ENCODE data around the gene DNM1L.
"Not testable (repeated sequence)": the region's sequence is repeated elsewhere in the genome, so short reads cannot be mapped to it uniquely, and the experiment has no call there.

The DNM1L gene

GRCh38 chr12:32698285-32698684, 19.2 kb downstream of the DNM1L start:
- no peak for DNase-seq

DNA sequence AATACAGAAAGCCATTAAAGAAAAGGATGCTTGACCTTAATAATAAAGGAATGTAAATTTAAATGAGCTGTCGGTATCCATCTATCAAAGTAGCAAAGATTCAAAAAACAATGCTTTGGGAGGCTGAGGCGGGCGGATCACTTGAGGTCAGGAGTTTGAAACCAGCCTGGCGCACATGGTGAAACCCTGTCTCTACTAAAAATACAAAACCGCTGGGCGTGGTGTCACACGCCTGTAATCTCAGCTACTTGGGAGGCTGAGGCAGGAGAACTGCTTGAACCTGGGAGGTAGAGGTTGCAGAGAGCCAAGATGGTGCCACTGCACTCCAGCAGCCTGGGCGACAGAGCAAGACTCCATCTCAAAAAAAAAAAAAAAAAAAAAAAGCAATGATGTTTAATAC, 20.3 kb downstream of the DNM1L start:
- not testable (repeated sequence) for DNase-seq

DNA sequence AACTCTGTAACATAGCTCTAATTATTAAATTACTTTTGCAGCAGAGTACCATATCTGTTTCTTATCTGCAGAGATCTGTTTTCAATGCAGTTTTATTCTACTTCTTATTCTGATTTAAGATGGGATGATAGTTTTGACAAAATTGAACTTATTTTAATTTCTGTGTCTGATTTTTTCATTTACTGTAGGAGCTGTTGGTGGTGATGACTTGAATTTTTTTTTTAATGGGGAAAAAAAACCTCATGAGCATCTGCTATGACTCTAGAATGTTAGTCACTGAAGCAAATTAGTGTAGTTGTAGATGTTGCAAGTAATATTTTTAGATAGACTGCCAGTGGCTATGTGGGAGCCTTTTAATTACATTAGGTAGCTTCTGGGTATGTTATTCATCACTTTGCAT, 23.4 kb downstream of the DNM1L start:
- DNase-seq, result no peak

- no peak for DNase-seq
Measured at GRCh38 chr12:32702946-32703345, 23.8 kb downstream of the DNM1L start.

- no peak for DNase-seq
Measured at GRCh38 chr12:32705783-32706182, 26.7 kb downstream of the DNM1L start.

- no peak for DNase-seq
Measured at GRCh38 chr12:32706335-32707024, 27.4 kb downstream of the DNM1L start.

DNA sequence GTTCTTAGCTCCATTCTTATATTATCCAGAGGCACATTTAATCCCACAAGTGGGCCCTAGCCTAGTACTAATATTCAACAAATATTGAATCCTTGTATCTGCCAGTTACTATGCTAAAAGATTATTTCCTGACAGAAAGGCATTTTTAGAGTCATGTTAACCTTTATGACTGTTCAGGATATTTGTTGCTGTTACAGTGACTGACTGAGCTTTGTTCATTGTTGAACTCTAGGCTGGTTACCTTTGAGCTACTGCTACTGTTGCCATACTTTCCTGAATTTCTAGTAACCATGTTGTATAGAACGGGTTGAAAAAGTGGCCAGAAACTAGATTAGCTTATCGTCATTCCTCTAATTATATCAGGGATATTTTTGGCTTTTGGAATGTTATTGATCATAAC, 29.8 kb downstream of the DNM1L start:
- DNase-seq, result no peak

GRCh38 chr12:32714772-32715171, 35.7 kb downstream of the DNM1L start:
- no peak for DNase-seq

GRCh38 chr12:32718926-32719325, 39.8 kb downstream of the DNM1L start:
- DNase-seq, result no peak

DNA sequence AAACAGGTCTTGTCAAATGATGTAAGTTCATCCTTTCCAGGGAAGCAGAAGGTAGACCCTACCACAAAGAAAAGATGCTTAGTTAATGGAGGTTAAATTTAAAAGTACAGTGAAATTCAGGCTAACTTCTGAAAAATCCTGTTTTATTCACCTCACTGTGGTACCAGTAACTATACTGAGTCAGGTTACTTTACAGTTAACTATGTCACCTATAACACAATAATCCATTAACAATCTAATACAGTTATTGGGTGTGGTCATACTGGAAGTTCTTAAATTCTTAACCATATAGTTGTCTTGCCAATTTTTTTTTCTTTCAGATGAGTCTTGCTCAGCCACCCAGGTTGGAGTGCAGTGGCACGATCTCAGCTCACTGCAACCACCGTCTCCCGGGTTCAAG, 46.2 kb downstream of the DNM1L start:
- not testable (repeated sequence) for DNase-seq

- no peak for DNase-seq
Measured at GRCh38 chr12:32726286-32726685, 47.2 kb downstream of the DNM1L start.

DNA sequence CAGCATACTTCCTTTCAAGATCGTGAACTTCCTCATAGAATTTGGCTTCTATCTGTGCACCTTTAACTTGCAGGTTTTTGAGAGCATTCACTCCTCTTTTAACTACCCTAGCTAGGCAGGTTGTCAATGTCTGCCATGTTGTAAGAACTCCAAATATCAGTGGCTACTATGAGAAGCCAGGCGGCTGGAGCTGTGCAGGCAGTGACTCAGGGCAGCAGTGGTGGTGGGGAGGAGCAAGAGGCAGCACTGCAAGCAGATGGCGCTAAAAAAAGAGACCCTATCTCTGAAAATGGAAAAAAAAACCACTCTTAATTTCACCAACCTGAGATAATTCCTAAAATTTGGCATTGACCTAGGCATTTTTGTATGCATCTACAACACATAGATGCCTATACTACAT, 48.1 kb downstream of the DNM1L start:
- no peak for DNase-seq

- no peak for DNase-seq
Measured at GRCh38 chr12:32734952-32735351, 55.9 kb downstream of the DNM1L start.

- no peak for DNase-seq
Measured at GRCh38 chr12:32736445-32736844, 57.3 kb downstream of the DNM1L start.

- DNase-seq, result no peak
Measured at GRCh38 chr12:32737715-32738114, 58.6 kb downstream of the DNM1L start.

DNA sequence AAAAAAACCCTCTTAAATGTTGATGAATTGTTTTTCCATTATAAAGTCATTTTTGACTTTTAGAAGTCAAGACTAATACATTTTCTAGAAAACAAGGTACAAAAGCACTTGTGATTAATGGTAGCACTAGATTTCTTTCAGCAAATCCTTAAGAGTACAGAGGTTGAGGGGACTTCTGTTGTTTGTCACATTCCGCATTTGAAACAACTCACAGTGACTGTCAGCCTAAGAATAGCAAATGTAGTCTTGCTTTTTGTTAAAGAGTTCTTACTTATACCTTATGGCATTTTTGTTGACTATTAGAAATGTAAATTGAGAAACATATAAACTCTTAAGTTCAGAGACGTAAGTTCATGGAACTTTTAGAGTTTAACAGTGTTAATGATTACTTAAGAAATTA, 60.2 kb downstream of the DNM1L start:
- no peak for DNase-seq

DNA sequence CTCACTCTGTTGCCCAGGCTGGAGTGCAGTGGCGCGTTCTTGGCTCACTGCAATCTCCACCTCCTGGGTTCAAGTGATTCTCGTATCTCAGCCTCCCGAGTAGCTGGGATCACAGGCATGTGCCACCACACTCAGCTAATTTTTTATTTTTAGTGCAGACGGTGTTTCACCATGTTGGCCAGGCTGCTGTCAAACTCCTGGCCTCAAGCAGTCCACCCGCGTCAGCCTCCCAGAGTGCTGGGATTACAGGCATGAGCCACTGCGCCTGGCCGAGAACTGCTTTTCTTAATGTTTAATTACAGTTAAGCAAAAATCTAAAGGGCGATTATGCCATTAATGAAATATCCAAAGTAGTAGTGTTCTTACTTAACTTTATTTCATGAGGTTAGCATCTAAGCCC, 63.0 kb downstream of the DNM1L start:
- no peak for DNase-seq

DNA sequence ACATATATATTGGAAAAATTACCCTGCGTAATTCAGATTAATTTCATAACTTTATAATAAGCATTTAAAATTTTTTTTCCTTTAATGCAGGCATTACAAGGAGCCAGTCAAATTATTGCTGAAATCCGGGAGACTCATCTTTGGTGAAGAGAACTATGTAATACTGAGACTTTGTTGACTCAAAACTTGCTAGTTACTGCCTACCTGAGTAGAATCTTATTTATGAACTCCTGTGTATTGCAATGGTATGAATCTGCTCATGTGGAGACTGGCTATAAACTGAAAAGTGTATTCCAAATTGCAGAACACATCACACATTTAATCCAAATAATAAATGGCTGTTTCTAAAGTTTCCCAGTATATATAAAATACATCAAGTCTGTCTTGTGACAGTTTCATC, 64.2 kb downstream of the DNM1L start:
- no peak for DNase-seq

- no peak for DNase-seq
Measured at GRCh38 chr12:32753605-32754004, 74.5 kb downstream of the DNM1L start.

- DNase-seq, result no peak
Measured at GRCh38 chr12:32754111-32754510, 75.0 kb downstream of the DNM1L start.

GRCh38 chr12:32755051-32755653, 76.1 kb downstream of the DNM1L start:
- peak; percentile 45 for DNase-seq

DNA sequence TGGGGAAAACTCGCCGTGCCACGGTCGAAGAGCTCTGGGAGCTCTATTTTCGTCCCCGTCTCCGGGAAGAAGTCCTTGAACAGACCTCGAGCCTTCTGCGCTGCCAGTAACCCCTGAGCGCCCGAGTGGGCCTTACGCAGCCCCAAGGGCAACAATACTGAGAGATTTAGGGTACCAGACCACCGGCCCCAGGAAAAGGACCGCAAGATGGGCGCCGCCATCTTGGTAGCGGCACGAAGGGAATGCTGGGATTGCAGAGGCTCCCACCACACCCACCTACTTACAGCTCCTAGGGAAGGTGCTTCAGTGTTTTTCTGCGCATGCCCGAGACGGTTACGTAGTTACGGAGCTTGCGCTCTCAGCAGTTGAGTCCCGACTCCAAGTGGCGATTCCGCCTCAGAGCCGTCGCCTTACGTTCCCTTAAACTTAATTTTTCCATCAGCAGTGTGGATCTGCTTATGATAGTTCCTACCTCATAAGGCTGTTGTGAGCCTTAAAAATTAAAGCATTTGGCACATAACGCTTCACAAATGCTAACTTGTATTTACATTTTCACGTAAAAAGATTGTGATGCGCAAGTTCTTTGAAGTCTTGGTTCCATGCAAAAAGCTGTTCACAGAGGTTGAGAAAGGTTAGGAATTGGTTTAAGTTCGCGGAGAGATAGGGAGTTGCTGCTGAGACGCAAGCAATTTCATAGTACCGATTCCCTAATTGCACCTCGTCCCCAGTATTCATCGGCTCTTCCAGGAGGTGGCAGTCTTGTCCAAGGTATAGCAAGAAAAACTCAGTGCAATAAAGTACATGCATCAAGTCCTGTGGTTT, 76.8 kb downstream of the DNM1L start, which contains the start of gene YARS2:
Gene YARS2, minus strand, starts transcription at position 244 of the 822 bp plus-strand sequence. Its CDS starts 23 bp downstream, at position 221.
- peak; percentile 81 for DNase-seq

DNA sequence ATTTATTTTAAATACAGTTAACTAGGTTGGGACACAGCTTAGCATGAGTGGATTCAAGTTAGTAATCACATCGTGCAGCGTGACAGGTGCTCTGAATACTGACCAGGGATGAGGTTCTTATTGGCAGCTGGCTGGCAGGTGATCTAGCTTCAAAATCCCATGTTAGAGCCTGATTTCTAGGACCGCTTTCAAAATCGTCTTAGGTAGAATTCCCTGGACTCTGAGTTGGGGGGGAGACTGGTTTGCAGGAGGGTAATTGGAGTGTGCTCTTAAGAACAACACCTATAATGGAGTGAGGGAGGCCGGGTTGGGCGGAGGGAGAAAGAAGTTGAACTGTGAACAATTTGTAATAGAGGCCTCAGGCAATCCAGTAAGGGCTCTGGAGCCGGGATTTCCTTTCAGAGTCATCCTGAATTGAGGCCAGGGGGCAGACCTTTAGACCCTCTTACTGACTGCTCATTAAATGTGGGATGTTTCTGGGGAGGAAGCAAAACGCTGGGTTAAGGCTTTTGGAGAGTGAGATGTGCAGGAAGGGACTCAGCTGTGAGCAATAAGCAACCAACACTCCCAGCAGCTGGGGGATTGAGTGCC, 77.5 kb downstream of the DNM1L start:
- no peak for DNase-seq

All from effector CD4-positive, alpha-beta T cell (primary cell).